Measurements from ENCODE around the gene QRICH1. TPM values are rescaled to one million over a fixed set of nuclear protein-coding genes. Genes with fewer than 3 reads are reported as not detected.

Gene QRICH1
- total and polyA plus RNA-seq, 2 of the 13 experiments (the other 11 are each of a cell fraction or from before 2014, with no cell fraction given), result 52.6 to 102 TPM

DNA sequence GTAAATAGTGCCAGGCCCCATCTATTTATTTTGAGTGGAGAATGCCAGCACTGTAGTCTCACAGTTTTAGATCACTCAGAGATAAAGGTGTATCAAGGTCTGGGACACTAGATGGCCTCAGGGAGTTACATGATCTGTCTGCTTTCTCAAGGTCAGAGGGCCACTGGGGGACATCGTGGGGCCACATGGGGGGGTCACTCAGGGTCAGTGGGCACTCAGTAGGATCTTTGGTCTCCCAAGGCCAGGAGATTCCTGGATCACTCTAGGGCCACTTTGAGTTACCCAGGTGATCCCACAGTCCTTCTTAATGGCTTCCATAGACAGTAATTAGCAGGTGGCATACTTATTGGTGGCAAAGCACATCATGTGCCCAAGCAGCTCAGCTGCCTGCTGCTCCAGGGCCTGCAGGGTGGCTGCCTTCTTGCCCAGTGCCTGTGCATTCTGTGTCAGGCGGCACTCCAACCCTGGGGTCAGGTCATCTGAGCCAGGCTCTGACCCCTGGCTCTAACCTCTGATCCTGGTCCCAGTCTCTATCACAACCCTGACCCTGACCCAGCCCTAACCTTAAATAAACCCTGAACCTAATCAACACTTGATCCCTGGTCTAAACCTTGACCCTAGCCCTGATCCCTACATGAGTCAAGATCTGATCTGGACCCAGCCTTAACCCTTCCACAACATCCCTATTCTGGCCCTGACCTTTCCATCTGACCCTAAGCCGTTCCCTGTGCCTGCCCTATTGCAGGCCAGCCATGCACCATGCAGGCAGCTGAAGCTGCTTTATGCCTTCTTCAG, 40.8 kb upstream of the QRICH1 start (continued):
- TF ChIP-seq, protein P1, sequence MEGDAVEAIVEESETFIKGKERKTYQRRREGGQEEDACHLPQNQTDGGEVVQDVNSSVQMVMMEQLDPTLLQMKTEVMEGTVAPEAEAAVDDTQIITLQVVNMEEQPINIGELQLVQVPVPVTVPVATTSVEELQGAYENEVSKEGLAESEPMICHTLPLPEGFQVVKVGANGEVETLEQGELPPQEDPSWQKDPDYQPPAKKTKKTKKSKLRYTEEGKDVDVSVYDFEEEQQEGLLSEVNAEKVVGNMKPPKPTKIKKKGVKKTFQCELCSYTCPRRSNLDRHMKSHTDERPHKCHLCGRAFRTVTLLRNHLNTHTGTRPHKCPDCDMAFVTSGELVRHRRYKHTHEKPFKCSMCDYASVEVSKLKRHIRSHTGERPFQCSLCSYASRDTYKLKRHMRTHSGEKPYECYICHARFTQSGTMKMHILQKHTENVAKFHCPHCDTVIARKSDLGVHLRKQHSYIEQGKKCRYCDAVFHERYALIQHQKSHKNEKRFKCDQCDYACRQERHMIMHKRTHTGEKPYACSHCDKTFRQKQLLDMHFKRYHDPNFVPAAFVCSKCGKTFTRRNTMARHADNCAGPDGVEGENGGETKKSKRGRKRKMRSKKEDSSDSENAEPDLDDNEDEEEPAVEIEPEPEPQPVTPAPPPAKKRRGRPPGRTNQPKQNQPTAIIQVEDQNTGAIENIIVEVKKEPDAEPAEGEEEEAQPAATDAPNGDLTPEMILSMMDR (CRISPR knock-in tag; IDR thresholded peaks at IDR 0.05), result peak; percentile 51
- TF ChIP-seq, protein P2, sequence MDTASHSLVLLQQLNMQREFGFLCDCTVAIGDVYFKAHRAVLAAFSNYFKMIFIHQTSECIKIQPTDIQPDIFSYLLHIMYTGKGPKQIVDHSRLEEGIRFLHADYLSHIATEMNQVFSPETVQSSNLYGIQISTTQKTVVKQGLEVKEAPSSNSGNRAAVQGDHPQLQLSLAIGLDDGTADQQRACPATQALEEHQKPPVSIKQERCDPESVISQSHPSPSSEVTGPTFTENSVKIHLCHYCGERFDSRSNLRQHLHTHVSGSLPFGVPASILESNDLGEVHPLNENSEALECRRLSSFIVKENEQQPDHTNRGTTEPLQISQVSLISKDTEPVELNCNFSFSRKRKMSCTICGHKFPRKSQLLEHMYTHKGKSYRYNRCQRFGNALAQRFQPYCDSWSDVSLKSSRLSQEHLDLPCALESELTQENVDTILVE (CRISPR knock-in tag; IDR thresholded peaks at IDR 0.05), result 0 out of 2 replicates have a peak, but pooled peaks have one; percentile 14
- TF ChIP-seq SOX5 (CRISPR knock-in tag; IDR thresholded peaks at IDR 0.05; ENCODE audit: borderline replicate concordance) (0 out of 2 replicates have a peak, but pooled peaks have one; percentile 11), ZBTB7A (CRISPR knock-in tag; IDR thresholded peaks at IDR 0.05) (peak; percentile 48; the same call in 1 of the 2 replicates), HNF4A (CRISPR knock-in tag; IDR thresholded peaks at IDR 0.05) (peak; percentile 94), NFE2 (CRISPR knock-in tag; IDR thresholded peaks at IDR 0.05) (no peak), ARNT2 (CRISPR knock-in tag; IDR thresholded peaks at IDR 0.05; ENCODE audit: low read depth) (no peak), STAG1 (CRISPR knock-in tag; IDR thresholded peaks at IDR 0.05) (0 out of 2 replicates have a peak, but pooled peaks have one; percentile 14), SRF (IDR thresholded peaks at IDR 0.05; ENCODE audit: low read depth, low read length) (no peak), TOPORS (CRISPR knock-in tag; IDR thresholded peaks at IDR 0.05) (0 out of 2 replicates have a peak, but pooled peaks have one; percentile 23), JUN (CRISPR knock-in tag; IDR thresholded peaks at IDR 0.05) (0 out of 2 replicates have a peak, but pooled peaks have one; percentile 60), ZNF607 (CRISPR knock-in tag; IDR thresholded peaks at IDR 0.05; ENCODE audit: borderline replicate concordance) (0 out of 2 replicates have a peak, but pooled peaks have one; percentile 47), MXI1 (IDR thresholded peaks at IDR 0.05; ENCODE audit: borderline replicate concordance, low read depth, low read length) (no peak; the same call in 2 of the 3 replicates), ZFY (CRISPR knock-in tag; IDR thresholded peaks at IDR 0.05) (peak; percentile 48), ZMYM4 (CRISPR knock-in tag; IDR thresholded peaks at IDR 0.05) (peak; percentile 44; the same call in 1 of the 2 replicates)
- TF ChIP-seq, protein P3, sequence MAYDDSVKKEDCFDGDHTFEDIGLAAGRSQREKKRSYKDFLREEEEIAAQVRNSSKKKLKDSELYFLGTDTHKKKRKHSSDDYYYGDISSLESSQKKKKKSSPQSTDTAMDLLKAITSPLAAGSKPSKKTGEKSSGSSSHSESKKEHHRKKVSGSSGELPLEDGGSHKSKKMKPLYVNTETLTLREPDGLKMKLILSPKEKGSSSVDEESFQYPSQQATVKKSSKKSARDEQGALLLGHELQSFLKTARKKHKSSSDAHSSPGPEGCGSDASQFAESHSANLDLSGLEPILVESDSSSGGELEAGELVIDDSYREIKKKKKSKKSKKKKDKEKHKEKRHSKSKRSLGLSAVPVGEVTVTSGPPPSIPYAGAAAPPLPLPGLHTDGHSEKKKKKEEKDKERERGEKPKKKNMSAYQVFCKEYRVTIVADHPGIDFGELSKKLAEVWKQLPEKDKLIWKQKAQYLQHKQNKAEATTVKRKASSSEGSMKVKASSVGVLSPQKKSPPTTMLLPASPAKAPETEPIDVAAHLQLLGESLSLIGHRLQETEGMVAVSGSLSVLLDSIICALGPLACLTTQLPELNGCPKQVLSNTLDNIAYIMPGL (CRISPR knock-in tag; IDR thresholded peaks at IDR 0.05; ENCODE audit: borderline replicate concordance in 1 of 2, low read depth in 1 of 2), result 0 out of 4 replicates have a peak, but pooled peaks of 1 of the 2 experiments have one; percentile 43
- TF ChIP-seq, protein P4, sequence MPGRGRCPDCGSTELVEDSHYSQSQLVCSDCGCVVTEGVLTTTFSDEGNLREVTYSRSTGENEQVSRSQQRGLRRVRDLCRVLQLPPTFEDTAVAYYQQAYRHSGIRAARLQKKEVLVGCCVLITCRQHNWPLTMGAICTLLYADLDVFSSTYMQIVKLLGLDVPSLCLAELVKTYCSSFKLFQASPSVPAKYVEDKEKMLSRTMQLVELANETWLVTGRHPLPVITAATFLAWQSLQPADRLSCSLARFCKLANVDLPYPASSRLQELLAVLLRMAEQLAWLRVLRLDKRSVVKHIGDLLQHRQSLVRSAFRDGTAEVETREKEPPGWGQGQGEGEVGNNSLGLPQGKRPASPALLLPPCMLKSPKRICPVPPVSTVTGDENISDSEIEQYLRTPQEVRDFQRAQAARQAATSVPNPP (CRISPR knock-in tag; IDR thresholded peaks at IDR 0.05), result peak; percentile 31; the same call in 1 of the 2 replicates
- TF ChIP-seq, protein P5, sequence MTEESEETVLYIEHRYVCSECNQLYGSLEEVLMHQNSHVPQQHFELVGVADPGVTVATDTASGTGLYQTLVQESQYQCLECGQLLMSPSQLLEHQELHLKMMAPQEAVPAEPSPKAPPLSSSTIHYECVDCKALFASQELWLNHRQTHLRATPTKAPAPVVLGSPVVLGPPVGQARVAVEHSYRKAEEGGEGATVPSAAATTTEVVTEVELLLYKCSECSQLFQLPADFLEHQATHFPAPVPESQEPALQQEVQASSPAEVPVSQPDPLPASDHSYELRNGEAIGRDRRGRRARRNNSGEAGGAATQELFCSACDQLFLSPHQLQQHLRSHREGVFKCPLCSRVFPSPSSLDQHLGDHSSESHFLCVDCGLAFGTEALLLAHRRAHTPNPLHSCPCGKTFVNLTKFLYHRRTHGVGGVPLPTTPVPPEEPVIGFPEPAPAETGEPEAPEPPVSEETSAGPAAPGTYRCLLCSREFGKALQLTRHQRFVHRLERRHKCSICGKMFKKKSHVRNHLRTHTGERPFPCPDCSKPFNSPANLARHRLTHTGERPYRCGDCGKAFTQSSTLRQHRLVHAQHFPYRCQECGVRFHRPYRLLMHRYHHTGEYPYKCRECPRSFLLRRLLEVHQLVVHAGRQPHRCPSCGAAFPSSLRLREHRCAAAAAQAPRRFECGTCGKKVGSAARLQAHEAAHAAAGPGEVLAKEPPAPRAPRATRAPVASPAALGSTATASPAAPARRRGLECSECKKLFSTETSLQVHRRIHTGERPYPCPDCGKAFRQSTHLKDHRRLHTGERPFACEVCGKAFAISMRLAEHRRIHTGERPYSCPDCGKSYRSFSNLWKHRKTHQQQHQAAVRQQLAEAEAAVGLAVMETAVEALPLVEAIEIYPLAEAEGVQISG (CRISPR knock-in tag; IDR thresholded peaks at IDR 0.05), result peak; percentile 49
- TF ChIP-seq, protein P6, sequence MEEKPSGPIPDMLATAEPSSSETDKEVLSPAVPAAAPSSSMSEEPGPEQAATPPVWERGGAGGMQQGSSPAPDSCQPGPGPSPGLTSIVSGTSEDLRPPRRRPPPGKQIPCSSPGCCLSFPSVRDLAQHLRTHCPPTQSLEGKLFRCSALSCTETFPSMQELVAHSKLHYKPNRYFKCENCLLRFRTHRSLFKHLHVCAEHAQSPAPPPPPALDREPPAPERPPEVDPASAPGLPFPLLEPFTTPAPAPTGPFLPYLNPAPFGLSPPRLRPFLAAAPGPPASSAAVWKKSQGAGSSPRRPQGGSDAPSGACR (CRISPR knock-in tag; IDR thresholded peaks at IDR 0.05), result no peak

Measured in HepG2 (cell line).